B cell (primary cell): Measurements from ENCODE around the gene SH3D19. TPM values are rescaled to one million over a fixed set of nuclear protein-coding genes. Genes with fewer than 3 reads are reported as not detected.

Experiments used
- ATAC-seq: fragments of 200-7000 bp; cut with Tn5 transposase; one replicate; pipeline ENCODE4 v1.10.0; 2021; ENCODE audit warnings: low read depth, mild to moderate bottlenecking, moderate number of reproducible peaks, moderate library complexity
- CTCF ChIA-PET: fragments of 350-600 bp; sonication (Branson Sonifier 250); formaldehyde crosslinking; loops from one replicate; lab custom pipeline; 2021; ENCODE audit warnings: antibody characterized with exemption, inconsistent platforms; lab: Charles Lee
- POLR2A ChIA-PET: fragments of 350-600 bp; sonication (Branson Sonifier 250); formaldehyde crosslinking; loops from one replicate; lab custom pipeline; 2021; ENCODE audit warnings: antibody characterized with exemption; lab: Charles Lee
- DNase-seq: peaks from one replicate; pipeline ENCODE4 v3.0.0; 2013
- H2AFZ ChIP-seq: 2 replicates; pipeline ENCODE4 v1.6.1; 2012; ENCODE audit warnings: mild to moderate bottlenecking, low read depth, low read length; ENCODE audit not compliant: insufficient read depth, poor library complexity, severe bottlenecking
- H3K27ac ChIP-seq, 2 donors: 1 replicate in 1 of 2; 2 replicates in 1 of 2; pipeline ENCODE4 v1.5.1; 2012 to 2013; ENCODE audit warnings: low read length in 2 of 2, mild to moderate bottlenecking in 2 of 2, moderate library complexity in 1 of 2
- H3K27me3 ChIP-seq, 4 experiments: fragments of 200-600 bp in 1 of 4; sonication (generic) in 1 of 4; replicated peaks in 1 of 4; 1 replicate in 2 of 4; 2 replicates in 2 of 4; pipeline versions ENCODE4 v1.6.1 to v1.7.0; 2013 to 2016; ENCODE audit warnings: low read length in 3 of 4, mild to moderate bottlenecking in 2 of 4, mixed read lengths in 1 of 4, moderate library complexity in 1 of 4; ENCODE audit not compliant: insufficient read depth in 4 of 4, control insufficient read depth in 3 of 4; ENCODE audit errors: control extremely low read depth in 1 of 4
- H3K36me3 ChIP-seq, 2 experiments: replicated peaks in 1 of 2; 1 replicate in 1 of 2; 2 replicates in 1 of 2; pipeline versions ENCODE4 v1.6.1 to v1.7.1; 2013; ENCODE audit warnings: low read length in 1 of 2; ENCODE audit not compliant: insufficient read depth in 2 of 2, control insufficient read depth in 1 of 2; ENCODE audit errors: control extremely low read depth in 1 of 2, extremely low read depth in 1 of 2
- H3K4me1 ChIP-seq, 2 donors: fragments of 200-600 bp in 1 of 2; sonication (generic) in 1 of 2; 1 replicate in 1 of 2; 2 replicates in 1 of 2; pipeline versions ENCODE4 v1.5.1 to v1.6.1; 2013 to 2017; ENCODE audit warnings: low read length in 2 of 2; ENCODE audit not compliant: control insufficient read depth in 2 of 2, insufficient read depth in 2 of 2
- H3K4me2 ChIP-seq: replicated peaks from 2 replicates; pipeline ENCODE3; 2012; ENCODE audit warnings: mild to moderate bottlenecking, low read depth, low read length; ENCODE audit not compliant: poor library complexity, severe bottlenecking
- H3K4me3 ChIP-seq, 5 experiments: fragments of 200-600 bp in 1 of 5; sonication (generic) in 1 of 5; 1 replicate in 3 of 5; 2 replicates in 2 of 5; pipeline versions ENCODE4 v1.5.1 to v1.7.0; 2011 to 2016; ENCODE audit warnings: low read length in 4 of 5, mild to moderate bottlenecking in 4 of 5, low read depth in 2 of 5, control low read depth in 1 of 5, moderate library complexity in 1 of 5; ENCODE audit not compliant: insufficient read depth in 1 of 5; ENCODE audit errors: control extremely low read depth in 1 of 5, extremely low read depth in 1 of 5
- H3K79me2 ChIP-seq: fragments of 200-600 bp; sonication (generic); one replicate; pipeline ENCODE4 v1.6.0; 2016; ENCODE audit warnings: low read length; ENCODE audit not compliant: control insufficient read depth, insufficient read depth
- H3K9ac ChIP-seq: fragments of 200-600 bp; sonication (generic); 2 replicates; pipeline ENCODE4 v1.6.1; 2017; ENCODE audit warnings: mild to moderate bottlenecking, low read length, moderate library complexity
- H3K9me3 ChIP-seq, 3 donors: one replicate each; pipeline versions ENCODE4 v1.6.1 to v1.7.1; 2013; ENCODE audit warnings: low read length in 2 of 3; ENCODE audit not compliant: control insufficient read depth in 2 of 3, insufficient read depth in 1 of 3; ENCODE audit errors: control extremely low read depth in 1 of 3
- H4K20me1 ChIP-seq: 2 replicates; pipeline ENCODE4 v1.6.0; 2012; ENCODE audit warnings: mild to moderate bottlenecking, low read length; ENCODE audit not compliant: insufficient read depth, control insufficient read depth, poor library complexity, severe bottlenecking
- H3K27ac Mint-ChIP-seq: one replicate; pipeline ENCODE4 v1.8.0; 2021; ENCODE audit warnings: mixed read lengths
- H3K27me3 Mint-ChIP-seq: one replicate; pipeline ENCODE4 v1.8.0; 2021; ENCODE audit warnings: mixed read lengths
- H3K4me1 Mint-ChIP-seq: one replicate; pipeline ENCODE4 v1.8.0; 2021; ENCODE audit warnings: mixed read lengths
- H3K4me3 Mint-ChIP-seq: one replicate; pipeline ENCODE4 v1.8.0; 2021; ENCODE audit warnings: mixed read lengths
- H3K9me3 Mint-ChIP-seq: one replicate; pipeline ENCODE4 v1.8.0; 2022; ENCODE audit warnings: mixed read lengths; ENCODE audit not compliant: insufficient read depth
- CTCF ChIP-seq: fragments of 200-600 bp; IDR thresholded peaks from one replicate; pipeline ENCODE4 v1.8.0; 2022; ENCODE audit warnings: antibody characterized with exemption, mild to moderate bottlenecking
- EZH2 ChIP-seq: IDR thresholded peaks from 2 replicates; pipeline ENCODE4 v1.6.1; 2012; ENCODE audit warnings: borderline replicate concordance, low read depth, mild to moderate bottlenecking, moderate library complexity, low read length; ENCODE audit not compliant: insufficient read depth, poor library complexity, severe bottlenecking
- WGBS: methylation state at CpG from one replicate; pipeline ENCODE4 v1.1.5; 2013; ENCODE audit warnings: missing lambda C conversion rate; ENCODE audit not compliant: insufficient coverage; 5-methylcytosine and 5-hydroxymethylcytosine counted together
- intact Hi-C: fragments of 100-400 bp; cut with micrococcal nuclease; formaldehyde crosslinking; loops from one replicate; pipeline ENCODE4 v1.10.0; 2022
- polyA plus RNA-seq: library from polyadenylated mRNA; depleted of rRNA; stranded (reverse); fragments of >200 nt; gene quantifications from 2 replicates; pipeline ENCODE4 v1.2.3, GENCODE V29; 2012
- total RNA-seq, 2 donors: library from RNA; stranded (reverse); fragments of 120-200 nt in 1 of 2; gene quantifications; 1 replicate in 1 of 2; 2 replicates in 1 of 2; pipeline versions ENCODE4 v1.2.3 to v1.2.4, GENCODE V29; 2013 to 2022

SH3D19 gene
- total and polyA plus RNA-seq, 2 donors (not counting 1 experiment from before 2014, with no cell fraction given): 0.01 TPM; not detected in 1

- 88% methylated on average over 5 of the region's 8 CpGs for WGBS
- Histone ChIP-seq H3K79me2 (no peaks in the 10 kb centered on the region), H3K27me3 (no peaks in the 10 kb centered on the region), H3K36me3 (no peaks in the 10 kb centered on the region), H2AFZ (no peak overlapping the region), H4K20me1 (no peaks in the 10 kb centered on the region), H3K4me1 (no peaks in the 10 kb centered on the region), H3K9me3 (no peaks in the 10 kb centered on the region), H3K4me2 (no peak overlapping the region), H3K9ac (no peak overlapping the region), H3K27ac (no peak overlapping the region), H3K4me3 (no peak overlapping the region)
- no peak overlapping the region for H3K27ac Mint-ChIP-seq
- intact Hi-C loops: no loop called here
- POLR2A ChIA-PET: no interaction called here
- no peak for DNase-seq
- TF ChIP-seq EZH2 (no peak), CTCF (no peak)
- H3K4me1 Mint-ChIP-seq: no peaks in the 10 kb centered on the region
- no peak for ATAC-seq
- H3K27me3 Mint-ChIP-seq: no peaks in the 10 kb centered on the region
- no peak overlapping the region for H3K4me3 Mint-ChIP-seq
- H3K9me3 Mint-ChIP-seq: no peaks in the 10 kb centered on the region
- CTCF ChIA-PET: no interaction called here
Observed at GRCh38 chr4:151175754-151176631, 149.4 kb downstream of the SH3D19 start.

- 82% methylated on average over 5 of the region's 7 CpGs for WGBS
- TF ChIP-seq CTCF (no peak), EZH2 (no peak)
- ChIA-PET CTCF (no interaction called here), POLR2A (no interaction called here)
- Histone ChIP-seq H3K36me3 (no peaks in the 10 kb centered on the region), H3K27ac (no peak overlapping the region), H3K27me3 (no peaks in the 10 kb centered on the region), H3K79me2 (no peaks in the 10 kb centered on the region), H3K4me1 (no peaks in the 10 kb centered on the region), H3K9me3 (no peaks in the 10 kb centered on the region), H3K4me2 (no peak overlapping the region), H4K20me1 (no peaks in the 10 kb centered on the region), H2AFZ (no peak overlapping the region), H3K9ac (no peak overlapping the region), H3K4me3 (no peak overlapping the region)
- intact Hi-C loops: no loop called here
- no peak overlapping the region for H3K4me3 Mint-ChIP-seq
- ATAC-seq (no peak), DNase-seq (no peak)
- no peak overlapping the region for H3K27ac Mint-ChIP-seq
- H3K4me1 Mint-ChIP-seq: no peaks in the 10 kb centered on the region
- no peaks in the 10 kb centered on the region for H3K27me3 Mint-ChIP-seq
- H3K9me3 Mint-ChIP-seq: no peaks in the 10 kb centered on the region
Observed at GRCh38 chr4:151175233-151175632, 150.2 kb downstream of the SH3D19 start.
